H1 (cell line): ENCODE results near the gene CRYM. TPM values are rescaled to one million over a fixed set of nuclear protein-coding genes. Genes with fewer than 3 reads are reported as not detected.

ENCODE experiments used
- CTCF ChIA-PET: fragments of 300-600 bp; sonication (Branson Sonifier 250); formaldehyde crosslinking; loops from one replicate; lab custom pipeline; 2021; ENCODE audit not compliant: partially characterized antibody; lab: Charles Lee
- POLR2A ChIA-PET: fragments of 300-600 bp; sonication (Branson Sonifier 250); formaldehyde crosslinking; loops from one replicate; lab custom pipeline; 2021; ENCODE audit warnings: inconsistent platforms; ENCODE audit not compliant: partially characterized antibody; lab: Charles Lee
- DNase-seq, 2 experiments: peaks; one replicate each; pipeline versions ENCODE4 v3.0.0 to v3.0.0-alpha.2; 2010 to 2022; ENCODE audit warnings: low spot score in 2 of 2, low read depth in 1 of 2, mixed read lengths in 1 of 2
- FAIRE-seq: peaks from 2 replicates; lab custom pipeline; 2011; peaks lifted over from hg19 to GRCh38; lab: Jason Lieb, UNC
- H2AFZ ChIP-seq: 2 replicates; pipeline ENCODE4 v1.8.1; 2012; ENCODE audit warnings: low read length, inconsistent platforms
- H2AK5ac ChIP-seq: 2 replicates; pipeline ENCODE4 v1.6.1; 2013; ENCODE audit warnings: low read depth, low read length
- H2BK120ac ChIP-seq: replicated peaks from 2 replicates; pipeline ENCODE3; 2013; ENCODE audit warnings: low read depth, low read length, inconsistent platforms
- H2BK12ac ChIP-seq: 2 replicates; pipeline ENCODE4 v1.6.1; 2013; ENCODE audit warnings: low read depth, low read length
- H2BK15ac ChIP-seq: 2 replicates; pipeline ENCODE4 v1.6.1; 2013; ENCODE audit warnings: low read length
- H2BK20ac ChIP-seq: 2 replicates; pipeline ENCODE4 v1.6.1; 2013; ENCODE audit warnings: low read length
- H2BK5ac ChIP-seq: 2 replicates; pipeline ENCODE4 v1.6.1; 2013; ENCODE audit warnings: low read depth, low read length
- H3K14ac ChIP-seq: 2 replicates; pipeline ENCODE4 v1.6.1; 2013; ENCODE audit warnings: inconsistent platforms; ENCODE audit not compliant: insufficient read length
- H3K18ac ChIP-seq: 2 replicates; pipeline ENCODE4 v1.6.1; 2013; ENCODE audit warnings: low read length; ENCODE audit errors: extremely low read depth
- H3K23ac ChIP-seq: 2 replicates; pipeline ENCODE4 v1.6.1; 2013; ENCODE audit warnings: inconsistent platforms; ENCODE audit not compliant: insufficient read length
- H3K23me2 ChIP-seq: 2 replicates; pipeline ENCODE4 v1.6.1; 2013; ENCODE audit warnings: low read depth, low read length
- H3K27ac ChIP-seq: 2 replicates; pipeline ENCODE4 v1.6.1; 2011; ENCODE audit warnings: low read depth, low read length, inconsistent platforms
- H3K27me3 ChIP-seq, 4 experiments: replicated peaks in 1 of 4; 1 replicate in 1 of 4; 2 replicates in 3 of 4; pipeline versions ENCODE4 v1.6.1 to v1.8.1; 2011 to 2013; ENCODE audit warnings: low read length in 3 of 4, mild to moderate bottlenecking in 3 of 4, inconsistent platforms in 2 of 4, mixed read lengths in 2 of 4, moderate library complexity in 1 of 4; ENCODE audit not compliant: control insufficient read depth in 3 of 4, insufficient read depth in 3 of 4; ENCODE audit errors: extremely low read depth in 1 of 4
- H3K36me3 ChIP-seq, 4 experiments: 2 replicates each; pipeline versions ENCODE4 v1.6.1 to v1.8.1; 2011 to 2013; ENCODE audit warnings: mild to moderate bottlenecking in 4 of 4, low read length in 3 of 4, moderate library complexity in 2 of 4, control low read depth in 1 of 4, inconsistent platforms in 1 of 4; ENCODE audit not compliant: insufficient read depth in 4 of 4, control insufficient read depth in 2 of 4
- H3K4ac ChIP-seq: replicated peaks from 2 replicates; pipeline ENCODE3; 2013; ENCODE audit warnings: low read length, low read depth, mixed read lengths, inconsistent platforms; ENCODE audit not compliant: insufficient read length
- H3K4me1 ChIP-seq, 4 experiments: replicated peaks in 1 of 4; 1 replicate in 1 of 4; 2 replicates in 3 of 4; pipeline versions ENCODE4 v1.6.1 to v1.8.1; 2011 to 2013; ENCODE audit warnings: low read length in 3 of 4, inconsistent platforms in 2 of 4, mixed read lengths in 1 of 4; ENCODE audit not compliant: insufficient read depth in 4 of 4, control insufficient read depth in 3 of 4
- H3K4me2 ChIP-seq, 2 experiments: 2 replicates each; pipeline versions ENCODE4 v1.6.1 to v1.8.1; 2011 to 2013; ENCODE audit warnings: low read depth in 2 of 2, low read length in 2 of 2, control low read depth in 1 of 2, inconsistent platforms in 1 of 2, mild to moderate bottlenecking in 1 of 2; ENCODE audit not compliant: insufficient read depth in 1 of 2
- H3K4me3 ChIP-seq, 4 experiments: fragments of 200-600, 300-600 bp in 1 of 4; sonication (generic), shearing (Covaris generic), sonication (Bioruptor Twin) in 1 of 4; 2 replicates each; pipeline versions ENCODE4 v1.5.1 to v1.8.1; 2011 to 2016; ENCODE audit warnings: low read length in 4 of 4, low read depth in 3 of 4, control low read depth in 2 of 4, inconsistent platforms in 2 of 4, mild to moderate bottlenecking in 2 of 4, mixed read lengths in 1 of 4, moderate library complexity in 1 of 4; ENCODE audit not compliant: insufficient read depth in 2 of 4; ENCODE audit errors: extremely low read depth in 1 of 4
- H3K56ac ChIP-seq: replicated peaks from 2 replicates; pipeline ENCODE3; 2013; ENCODE audit warnings: low read depth, mild to moderate bottlenecking, mixed read lengths, low read length, inconsistent platforms; ENCODE audit not compliant: insufficient read length
- H3K79me1 ChIP-seq: 2 replicates; pipeline ENCODE4 v1.6.1; 2013; ENCODE audit warnings: low read depth, low read length, control low read depth
- H3K79me2 ChIP-seq, 2 experiments: 2 replicates each; pipeline versions ENCODE4 v1.6.1 to v1.8.1; 2012 to 2013; ENCODE audit warnings: low read length in 2 of 2, mild to moderate bottlenecking in 2 of 2, inconsistent platforms in 1 of 2; ENCODE audit not compliant: insufficient read depth in 2 of 2, control insufficient read depth in 1 of 2
- H3K9ac ChIP-seq, 4 experiments: replicated peaks in 1 of 4; 1 replicate in 1 of 4; 2 replicates in 3 of 4; pipeline versions ENCODE4 v1.6.1 to v1.8.1; 2011 to 2013; ENCODE audit warnings: low read depth in 3 of 4, low read length in 3 of 4, control low read depth in 2 of 4, mild to moderate bottlenecking in 2 of 4, moderate library complexity in 2 of 4, inconsistent platforms in 1 of 4; ENCODE audit errors: extremely low read depth in 1 of 4
- H3K9me3 ChIP-seq, 2 experiments: 2 replicates each; pipeline versions ENCODE4 v1.6.1 to v1.8.1; 2012 to 2013; ENCODE audit warnings: mild to moderate bottlenecking in 2 of 2, moderate library complexity in 2 of 2, control low read depth in 1 of 2, inconsistent platforms in 1 of 2, low read depth in 1 of 2, low read length in 1 of 2, mixed read lengths in 1 of 2; ENCODE audit not compliant: insufficient read depth in 2 of 2
- H4K20me1 ChIP-seq, 2 experiments: replicated peaks in 1 of 2; 2 replicates each; pipeline versions ENCODE3 to v1.8.1; 2011 to 2013; ENCODE audit warnings: inconsistent platforms in 2 of 2, low read length in 2 of 2, mild to moderate bottlenecking in 1 of 2; ENCODE audit not compliant: insufficient read depth in 2 of 2, control insufficient read depth in 1 of 2
- H4K5ac ChIP-seq: 2 replicates; pipeline ENCODE4 v1.6.1; 2013; ENCODE audit warnings: low read length, low read depth, mixed read lengths, inconsistent platforms; ENCODE audit not compliant: insufficient read length
- H4K8ac ChIP-seq: 2 replicates; pipeline ENCODE4 v1.8.0; 2013; ENCODE audit warnings: mild to moderate bottlenecking, moderate library complexity, low read length, inconsistent platforms; ENCODE audit not compliant: insufficient read depth; ENCODE audit errors: extremely low read depth
- H4K91ac ChIP-seq: replicated peaks from 2 replicates; pipeline ENCODE3; 2013; ENCODE audit warnings: low read length, mixed read lengths, inconsistent platforms; ENCODE audit not compliant: insufficient read length
- GTF2F1 ChIP-seq: IDR thresholded peaks from 2 replicates; pipeline ENCODE4 v1.6.1; 2012; ENCODE audit warnings: low read depth, low read length, improper control_type of control experiment, borderline replicate concordance
- HDAC6 ChIP-seq: IDR thresholded peaks from one replicate; pipeline ENCODE4 v1.7.1; 2012; ENCODE audit warnings: low read depth, mild to moderate bottlenecking, inconsistent platforms, low read length, moderate library complexity
- PHF8 ChIP-seq: fragments of 200-600 bp; sonication (generic); conservative IDR thresholded peaks from 2 replicates; pipeline ENCODE4 v1.7.1; 2012; ENCODE audit warnings: low read depth, mild to moderate bottlenecking, inconsistent platforms, low read length, moderate library complexity
- SAP30 ChIP-seq: fragments of 300-600 bp; sonication (generic); IDR thresholded peaks from 2 replicates; pipeline ENCODE4 v1.7.1; 2012; ENCODE audit warnings: low read length, moderate library complexity, mild to moderate bottlenecking, inconsistent platforms; ENCODE audit not compliant: insufficient read depth, insufficient replicate concordance
- SIN3A ChIP-seq, 2 experiments: IDR thresholded peaks in 1 of 2; conservative IDR thresholded peaks in 1 of 2; 2 replicates each; pipeline ENCODE4 v1.6.1; 2011 to 2012; ENCODE audit warnings: low read length in 2 of 2, improper control_type of control experiment in 1 of 2, low read depth in 1 of 2, mild to moderate bottlenecking in 1 of 2
- SIX5 ChIP-seq: IDR thresholded peaks from 2 replicates; pipeline ENCODE4 v1.6.1; 2011; ENCODE audit warnings: mild to moderate bottlenecking, low read depth, low read length
- SP2 ChIP-seq: IDR thresholded peaks from 2 replicates; pipeline ENCODE4 v1.6.1; 2012; ENCODE audit warnings: mild to moderate bottlenecking, low read length, inconsistent platforms
- TAF1 ChIP-seq: IDR thresholded peaks from 2 replicates; pipeline ENCODE4 v1.6.1; 2011; ENCODE audit warnings: mild to moderate bottlenecking, low read depth, low read length
- TAF7 ChIP-seq: optimal IDR thresholded peaks from 2 replicates; pipeline ENCODE3; 2011; ENCODE audit warnings: low read depth, mild to moderate bottlenecking, inconsistent platforms, low read length, moderate library complexity, borderline replicate concordance
- TBP ChIP-seq: IDR thresholded peaks from 2 replicates; pipeline ENCODE4 v1.6.1; 2011; ENCODE audit warnings: low read depth, low read length, improper control_type of control experiment
- WGBS, 2 experiments: shearing (Covaris generic) in 1 of 2; methylation state at CpG; one replicate each; pipeline versions ENCODE4 v1.1.6 to v1.1.7; 2013 to 2015; ENCODE audit warnings: low lambda C conversion rate in 2 of 2, mixed read lengths in 2 of 2, inconsistent platforms in 1 of 2, low coverage in 1 of 2, missing lambda C conversion rate in 1 of 2; ENCODE audit not compliant: insufficient replicate concordance in 2 of 2, insufficient coverage in 1 of 2, insufficient read length in 1 of 2; ENCODE audit errors: extremely low coverage in 1 of 2, missing lambda C conversion rate in 1 of 2; 5-methylcytosine and 5-hydroxymethylcytosine counted together
- polyA plus RNA-seq, 7 experiments: library from polyadenylated mRNA; depleted of rRNA in 3 of 7; stranded (reverse) in 5 of 7; unstranded in 2 of 7; fragments of >200 nt in 5 of 7; fragments of 200-250 nt in 2 of 7; gene quantifications; 1 replicate in 5 of 7; 2 replicates in 1 of 7; 4 replicates in 1 of 7; pipeline versions ENCODE4 v1.2.1 to v1.2.3, GENCODE V29; 2011 to 2013; ENCODE audit warnings: missing spikeins in 2 of 7, mixed read lengths in 2 of 7
- total RNA-seq: library from RNA; stranded (reverse); fragmentation: NEBNext Ultra II Directional; extraction: Animal tissue kit (Norgen Biotek cat#: 25700); gene quantifications from 2 replicates; pipeline ENCODE4 v1.2.1, GENCODE V29; 2021
- TF ChIP-seq, protein P1 (sequence below): IDR thresholded peaks from 2 replicates; pipeline ENCODE4 v1.6.1; 2012; ENCODE audit warnings: low read length, inconsistent platforms

CRYM gene
- total and polyA plus RNA-seq, 2 of the 8 experiments (the other 6 are each of a cell fraction or from before 2014, with no cell fraction given): 12.9 to 40.4 TPM

DNA sequence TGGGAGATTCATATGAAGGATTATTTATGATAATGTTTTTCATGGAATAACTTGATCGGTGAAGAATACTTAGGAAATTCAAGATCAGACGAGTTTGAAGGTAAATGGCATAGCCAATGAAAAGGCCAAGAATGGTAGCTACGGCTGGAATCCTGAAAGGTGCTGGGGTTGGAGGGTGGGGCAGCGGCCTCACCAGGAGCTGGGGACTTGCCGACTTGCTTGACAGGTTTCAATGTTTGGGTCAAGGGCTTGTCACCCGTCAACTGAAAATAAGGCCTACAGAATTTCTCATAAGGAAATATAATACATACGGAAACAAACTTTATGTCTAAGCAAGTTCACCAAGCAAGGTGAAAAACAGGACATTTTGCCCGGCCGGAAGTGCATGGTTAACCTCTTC is 9.9 kb downstream of the CRYM start:
- POLR2A ChIA-PET: interaction anchor here (1.1 kb wide), 1 partner anchor 96 kb away, joined by 3 read pairs; no protein-coding TSS in a partner anchor
- TF ChIP-seq SIN3A (conservative IDR thresholded peaks at IDR 0.05 in 1 of 2, IDR thresholded peaks at IDR 0.05 in 1 of 2; ENCODE audit: low read depth in 1 of 2, low read length in 2 of 2) (no peak), GTF2F1 (no peak), SAP30 (no peak), TAF7 (no peak), SIX5 (no peak), TAF1 (no peak), SP2 (no peak), PHF8 (no peak), HDAC6 (no peak), TBP (no peak)
- TF ChIP-seq, protein P1, sequence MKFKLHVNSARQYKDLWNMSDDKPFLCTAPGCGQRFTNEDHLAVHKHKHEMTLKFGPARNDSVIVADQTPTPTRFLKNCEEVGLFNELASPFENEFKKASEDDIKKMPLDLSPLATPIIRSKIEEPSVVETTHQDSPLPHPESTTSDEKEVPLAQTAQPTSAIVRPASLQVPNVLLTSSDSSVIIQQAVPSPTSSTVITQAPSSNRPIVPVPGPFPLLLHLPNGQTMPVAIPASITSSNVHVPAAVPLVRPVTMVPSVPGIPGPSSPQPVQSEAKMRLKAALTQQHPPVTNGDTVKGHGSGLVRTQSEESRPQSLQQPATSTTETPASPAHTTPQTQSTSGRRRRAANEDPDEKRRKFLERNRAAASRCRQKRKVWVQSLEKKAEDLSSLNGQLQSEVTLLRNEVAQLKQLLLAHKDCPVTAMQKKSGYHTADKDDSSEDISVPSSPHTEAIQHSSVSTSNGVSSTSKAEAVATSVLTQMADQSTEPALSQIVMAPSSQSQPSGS: no peak

More for the DNA sequence above, 9.9 kb downstream of the CRYM start:
- Histone ChIP-seq H3K23me2 (no peaks in the 10 kb centered on the region), H3K9me3 (no peaks in the 10 kb centered on the region), H4K5ac (no peak overlapping the region), H4K8ac (no peak overlapping the region), H3K79me1 (no peaks in the 10 kb centered on the region), H3K14ac (no peak overlapping the region), H3K36me3 (no peaks in the 10 kb centered on the region), H2BK120ac (no peak overlapping the region), H2BK12ac (no peak overlapping the region), H3K27ac (no peak overlapping the region), H3K79me2 (no peaks in the 10 kb centered on the region), H3K18ac (no peak overlapping the region), H2AK5ac (no peak overlapping the region), H3K27me3 (no peaks in the 10 kb centered on the region), H3K4me2 (no peak overlapping the region), H2BK15ac (no peak overlapping the region), H3K4ac (no peak overlapping the region), H3K4me1 (no peaks in the 10 kb centered on the region), H4K20me1 (no peaks in the 10 kb centered on the region), H2BK20ac (no peak overlapping the region), H3K4me3 (no peak overlapping the region), H2AFZ (no peak overlapping the region), H2BK5ac (no peak overlapping the region), H3K9ac (no peak overlapping the region), H4K91ac (no peak overlapping the region), H3K56ac (no peak overlapping the region), H3K23ac (no peak overlapping the region)
- 95% methylated on average over 9 of the region's 9 CpGs; no CpG with 5 or more reads in 1 of the 2 experiments for WGBS, 2 experiments
- DNase-seq: no peak
- no peak for FAIRE-seq
- CTCF ChIA-PET: interaction anchor here (1.0 to 1.7 kb wide), 2 partner anchors 11 to 13 kb away, joined by 3 to 4 read pairs; no protein-coding TSS in a partner anchor
